ENCODE data around the gene SLC1A2. TPM values are rescaled to one million over a fixed set of nuclear protein-coding genes. Genes with fewer than 3 reads are reported as not detected.

The SLC1A2 gene
- total and polyA plus RNA-seq, 11 donors: 0.80 to 23.5 (median 5.2) TPM

DNA sequence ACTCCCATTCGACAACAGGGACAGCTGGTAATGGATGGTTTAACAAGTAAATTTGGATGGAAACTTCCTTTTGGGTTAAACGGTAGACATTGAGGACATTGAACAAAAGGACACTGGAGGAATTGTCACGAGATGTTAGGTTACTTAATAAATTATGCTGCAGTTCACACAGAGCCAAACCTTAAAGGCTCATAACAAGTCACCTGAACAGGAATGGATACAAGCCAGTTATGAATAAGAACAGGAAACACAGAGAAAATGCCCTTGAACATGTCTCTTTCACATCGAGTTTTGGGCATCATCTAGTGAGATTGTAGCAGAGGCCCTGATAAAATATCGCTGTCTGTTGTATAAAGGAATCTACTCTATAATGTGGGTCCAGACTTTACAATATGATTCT is 214.7 kb downstream of the SLC1A2 start:
- H3K36me3 ChIP-seq: peaks cover 0 to 97% (median 27%) of the 10 kb centered on the region in 9 donors
- peaks cover 0 to 3% (median 0%) of the 10 kb centered on the region in 12 donors for H3K9me3 ChIP-seq
- no peaks in the 10 kb centered on the region for H3K27me3 ChIP-seq
- WGBS, 4 donors: 80 to 88% (median 85%) methylated on average over 5 of the region's 5 CpGs
- H3K4me1 ChIP-seq: no peaks in the 10 kb centered on the region
- ATAC-seq (no peak), DNase-seq (no peak)
- intact Hi-C loops (cut with DNase I): no loop called here
- TF ChIP-seq POLR2A (IDR thresholded peaks at IDR 0.05): no peak
- TF ChIP-seq, protein P1, sequence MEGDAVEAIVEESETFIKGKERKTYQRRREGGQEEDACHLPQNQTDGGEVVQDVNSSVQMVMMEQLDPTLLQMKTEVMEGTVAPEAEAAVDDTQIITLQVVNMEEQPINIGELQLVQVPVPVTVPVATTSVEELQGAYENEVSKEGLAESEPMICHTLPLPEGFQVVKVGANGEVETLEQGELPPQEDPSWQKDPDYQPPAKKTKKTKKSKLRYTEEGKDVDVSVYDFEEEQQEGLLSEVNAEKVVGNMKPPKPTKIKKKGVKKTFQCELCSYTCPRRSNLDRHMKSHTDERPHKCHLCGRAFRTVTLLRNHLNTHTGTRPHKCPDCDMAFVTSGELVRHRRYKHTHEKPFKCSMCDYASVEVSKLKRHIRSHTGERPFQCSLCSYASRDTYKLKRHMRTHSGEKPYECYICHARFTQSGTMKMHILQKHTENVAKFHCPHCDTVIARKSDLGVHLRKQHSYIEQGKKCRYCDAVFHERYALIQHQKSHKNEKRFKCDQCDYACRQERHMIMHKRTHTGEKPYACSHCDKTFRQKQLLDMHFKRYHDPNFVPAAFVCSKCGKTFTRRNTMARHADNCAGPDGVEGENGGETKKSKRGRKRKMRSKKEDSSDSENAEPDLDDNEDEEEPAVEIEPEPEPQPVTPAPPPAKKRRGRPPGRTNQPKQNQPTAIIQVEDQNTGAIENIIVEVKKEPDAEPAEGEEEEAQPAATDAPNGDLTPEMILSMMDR (IDR thresholded peaks at IDR 0.05): no peak
- H3K4me3 ChIP-seq: no peak overlapping the region
- H3K27ac ChIP-seq: no peak overlapping the region

Other genes starting within 250 kb of the SLC1A2 start
- 10 to 100 TPM in 2 of 9 donors, 1 to 10 TPM in 7; 4.1 to 18.3 (median 7.2) TPM for gene PAMR1, start 106.1 kb upstream of the SLC1A2 start, total RNA-seq
- 1 to 10 TPM; 3.5 to 4.3 TPM for gene PAMR1, start 106.1 kb upstream of the SLC1A2 start, polyA plus RNA-seq
- gene FJX1, start 198.9 kb upstream of the SLC1A2 start, total RNA-seq: 1 to 10 TPM in 8 of 9 donors, under 1 TPM in 1; 0.55 to 7.2 (median 2.3) TPM
- gene FJX1, start 198.9 kb upstream of the SLC1A2 start, polyA plus RNA-seq: 1 to 10 TPM in 1 of 2 donors, under 1 TPM in 1; 0.61 to 3.3 TPM
- 10 to 100 TPM; 34.5 to 55.3 (median 48.0) TPM for gene TRIM44, start 243.2 kb upstream of the SLC1A2 start, total RNA-seq
- 10 to 100 TPM in 1 of 2 donors, 1 to 10 TPM in 1; 7.9 to 26.7 TPM for gene TRIM44, start 243.2 kb upstream of the SLC1A2 start, polyA plus RNA-seq

Data from heart left ventricle (tissue), 16 donors.